Neuron (in vitro differentiated cells): ENCODE data around the gene SHC2.
A peak's percentile ranks its signal among the peaks of the same experiment; 100 is the strongest.
"Not testable (repeated sequence)": the region's sequence is repeated elsewhere in the genome, so short reads cannot be mapped to it uniquely, and the experiment has no call there.

Experiments used
- H2AFZ ChIP-seq: one replicate; pipeline ENCODE4 v1.6.1; 2013; ENCODE audit warnings: low read depth, mild to moderate bottlenecking, inconsistent platforms, low read length, moderate library complexity
- H3K27me3 ChIP-seq: one replicate; pipeline ENCODE4 v1.6.1; 2013; ENCODE audit warnings: low read length; ENCODE audit not compliant: insufficient read depth
- H3K36me3 ChIP-seq: one replicate; pipeline ENCODE4 v1.6.1; 2013; ENCODE audit warnings: low read length; ENCODE audit not compliant: insufficient read depth
- H3K4me1 ChIP-seq: one replicate; pipeline ENCODE4 v1.6.1; 2013; ENCODE audit warnings: low read length; ENCODE audit not compliant: insufficient read depth
- H3K4me3 ChIP-seq: 2 replicates; pipeline ENCODE4 v1.5.1; 2013; ENCODE audit warnings: mild to moderate bottlenecking, low read length, moderate library complexity
- H3K9me3 ChIP-seq: one replicate; pipeline ENCODE4 v1.6.1; 2013; ENCODE audit warnings: low read length

The SHC2 gene

DNA sequence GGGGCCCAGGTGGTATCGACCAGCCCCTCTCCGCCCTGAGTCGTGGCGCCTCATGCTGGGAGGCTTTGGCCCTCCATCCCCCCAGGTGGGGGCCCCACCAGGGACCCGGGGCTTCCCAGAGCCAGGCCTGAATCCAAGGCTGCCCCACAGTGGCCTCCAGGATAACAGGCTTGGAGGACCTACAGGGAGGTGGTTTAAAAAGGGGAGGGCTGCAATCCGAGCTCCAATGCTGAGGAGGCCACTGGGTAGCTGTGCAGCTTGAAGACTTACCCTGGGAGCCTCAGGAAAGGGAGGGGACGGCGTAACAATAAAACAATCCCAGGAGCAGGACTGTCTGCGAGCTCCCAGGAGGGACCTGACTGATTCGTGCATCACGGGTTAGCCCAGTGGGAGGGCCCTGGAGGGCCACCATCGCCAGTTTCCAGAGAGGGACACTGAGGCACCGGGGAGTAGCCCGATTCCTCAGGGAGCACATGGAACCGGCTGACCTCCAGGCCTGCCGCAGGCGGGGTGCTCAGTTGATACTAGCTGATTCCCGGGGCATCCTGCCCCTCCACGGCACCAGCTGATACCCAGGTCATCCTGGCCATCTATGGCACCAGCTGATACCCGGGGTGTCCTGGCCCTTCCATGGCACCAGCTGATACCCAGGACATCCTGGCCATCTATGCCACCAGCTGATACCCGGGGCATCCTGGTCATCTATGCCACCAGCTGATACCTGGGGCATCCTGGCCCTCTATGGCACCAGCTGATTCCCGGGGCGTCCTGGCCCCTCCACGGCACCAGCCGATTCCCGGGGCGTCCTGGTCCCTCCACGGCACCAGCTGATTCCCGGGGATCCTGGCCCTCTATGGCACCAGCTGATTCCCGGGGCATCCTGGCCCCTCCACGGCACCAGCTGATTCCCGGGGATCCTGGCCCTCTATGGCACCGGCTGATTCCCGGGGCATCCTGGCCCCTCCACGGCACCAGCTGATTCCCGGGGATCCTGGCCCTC, 48.2 kb downstream of the SHC2 start:
- H3K36me3 ChIP-seq, result no peaks in the 10 kb centered on the region
- no peak overlapping the region for H3K4me3 ChIP-seq
- H3K9me3 ChIP-seq, result peaks cover 4% of the 10 kb centered on the region
- H3K4me1 ChIP-seq, result peaks cover 20% of the 10 kb centered on the region
- H3K27me3 ChIP-seq, result peaks cover 4% of the 10 kb centered on the region
- no peak overlapping the region for H2AFZ ChIP-seq

DNA sequence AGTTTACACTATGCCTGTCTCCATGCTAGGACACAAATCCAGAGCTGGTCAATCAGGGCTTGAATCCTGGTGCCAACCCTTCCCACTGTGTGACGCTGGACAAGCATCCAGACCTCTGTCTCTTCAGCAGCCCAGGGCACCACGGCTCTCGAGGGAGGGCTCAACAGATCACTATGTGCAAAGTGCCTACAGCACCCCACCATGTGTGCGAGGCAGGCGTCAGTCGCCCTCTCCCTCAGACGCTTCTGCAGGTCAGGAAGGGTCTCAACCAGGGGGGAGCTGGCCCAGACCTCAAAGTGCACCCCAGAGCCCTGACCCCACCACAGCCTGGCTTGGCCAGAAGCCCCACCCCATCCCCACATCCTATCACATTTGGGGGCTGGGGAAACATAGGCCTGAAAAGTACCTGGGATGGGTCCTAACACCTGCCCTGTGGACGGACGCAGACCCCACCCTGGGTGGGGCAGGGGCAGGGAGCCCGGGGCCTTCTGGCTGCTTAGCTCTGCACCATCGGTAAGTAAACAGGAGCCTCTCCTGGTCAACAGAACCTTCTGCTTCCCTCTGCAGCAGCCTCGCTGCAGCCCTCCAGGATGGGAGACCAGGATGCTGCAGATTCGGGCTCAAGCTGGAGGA, 49.0 kb downstream of the SHC2 start:
- H3K4me3 ChIP-seq, result no peak overlapping the region
- peaks cover 3% of the 10 kb centered on the region for H3K36me3 ChIP-seq
- peaks cover 4% of the 10 kb centered on the region for H3K27me3 ChIP-seq
- H3K9me3 ChIP-seq, result peaks cover 4% of the 10 kb centered on the region
- peaks cover 12% of the 10 kb centered on the region for H3K4me1 ChIP-seq
- H2AFZ ChIP-seq, result no peak overlapping the region

- H3K4me1 ChIP-seq, result peaks cover 11% of the 10 kb centered on the region
- H2AFZ ChIP-seq, H3K4me3 ChIP-seq, H3K27me3 ChIP-seq, H3K36me3 ChIP-seq, H3K9me3 ChIP-seq: not testable (repeated sequence)
Measured at GRCh38 chr19:411121-411722, 49.6 kb downstream of the SHC2 start.

GRCh38 chr19:410243-410781, 50.5 kb downstream of the SHC2 start:
- H3K36me3 ChIP-seq, result peaks cover 3% of the 10 kb centered on the region
- no peak overlapping the region for H2AFZ ChIP-seq
- H3K9me3 ChIP-seq, result peaks cover 4% of the 10 kb centered on the region
- no peak overlapping the region for H3K4me3 ChIP-seq
- peaks cover 18% of the 10 kb centered on the region for H3K4me1 ChIP-seq
- H3K27me3 ChIP-seq, result peaks cover 4% of the 10 kb centered on the region

GRCh38 chr19:409516-410242, 51.2 kb downstream of the SHC2 start:
- peak overlapping the region; percentile 71 for H2AFZ ChIP-seq
- H3K27me3 ChIP-seq, result peaks cover 4% of the 10 kb centered on the region
- H3K4me1 ChIP-seq, result peaks cover 22% of the 10 kb centered on the region
- H3K4me3 ChIP-seq, result peak overlapping the region; percentile 62
- H3K9me3 ChIP-seq, result peaks cover 1% of the 10 kb centered on the region
- peaks cover 3% of the 10 kb centered on the region for H3K36me3 ChIP-seq

GRCh38 chr19:408902-409515, 51.8 kb downstream of the SHC2 start, which contains the start of gene C2CD4C:
Gene C2CD4C (minus strand): TSS chr19:409147. CDS start chr19:408361, 786 bp downstream.
- H2AFZ ChIP-seq, result peak within 1 kb of the TSS; percentile 71
- peaks cover 22% of the 10 kb centered on the region for H3K4me1 ChIP-seq
- H3K27me3 ChIP-seq, result peaks cover 4% of the 10 kb centered on the region
- peak within 1 kb of the TSS; percentile 62 for H3K4me3 ChIP-seq
- H3K9me3 ChIP-seq, result no peaks in the 10 kb centered on the region
- peaks cover 3% of the 10 kb centered on the region for H3K36me3 ChIP-seq

- Histone ChIP-seq H3K36me3 (peaks cover 3% of the 10 kb centered on the region), H2AFZ (peak overlapping the region; percentile 71), H3K9me3 (no peaks in the 10 kb centered on the region), H3K4me1 (peaks cover 22% of the 10 kb centered on the region), H3K4me3 (peak overlapping the region; percentile 62), H3K27me3 (peaks cover 4% of the 10 kb centered on the region)
Measured at GRCh38 chr19:408441-408901, 52.4 kb downstream of the SHC2 start.

GRCh38 chr19:407511-408440, 53.1 kb downstream of the SHC2 start:
- Histone ChIP-seq H3K4me3 (peak overlapping the region; percentile 62), H3K36me3 (peaks cover 3% of the 10 kb centered on the region), H3K27me3 (peaks cover 4% of the 10 kb centered on the region), H2AFZ (no peak overlapping the region), H3K4me1 (peaks cover 22% of the 10 kb centered on the region), H3K9me3 (no peaks in the 10 kb centered on the region)

DNA sequence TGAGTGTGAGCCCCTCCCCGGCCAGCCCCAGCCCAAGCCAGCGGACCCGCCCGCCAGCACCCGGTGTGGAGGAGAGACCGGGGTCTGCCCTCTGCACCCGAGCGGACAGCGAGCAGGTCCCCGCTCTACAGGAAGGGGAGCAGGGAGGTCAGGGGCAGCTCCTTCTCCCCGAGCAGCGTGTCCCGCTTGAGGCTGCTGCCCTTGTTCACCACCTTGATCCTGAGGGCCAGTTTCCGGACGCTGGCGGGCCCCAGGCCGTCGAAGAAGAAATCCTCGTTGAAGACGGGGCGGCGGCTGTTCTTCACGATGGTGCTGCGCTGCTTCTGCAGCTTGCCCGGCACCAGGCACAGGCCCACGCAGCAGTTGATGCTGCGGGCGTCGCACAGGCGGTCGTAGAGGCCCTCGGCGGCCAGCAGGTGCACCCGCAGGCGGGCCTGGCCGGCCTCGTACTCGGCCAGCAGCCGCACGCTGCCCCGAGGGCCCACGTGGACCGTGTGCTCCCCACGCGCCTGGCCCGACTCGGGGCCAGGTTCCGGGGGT, 53.8 kb downstream of the SHC2 start:
- Histone ChIP-seq H2AFZ (no peak overlapping the region), H3K36me3 (peaks cover 3% of the 10 kb centered on the region), H3K9me3 (no peaks in the 10 kb centered on the region), H3K4me3 (no peak overlapping the region), H3K27me3 (peaks cover 4% of the 10 kb centered on the region), H3K4me1 (peaks cover 22% of the 10 kb centered on the region)

DNA sequence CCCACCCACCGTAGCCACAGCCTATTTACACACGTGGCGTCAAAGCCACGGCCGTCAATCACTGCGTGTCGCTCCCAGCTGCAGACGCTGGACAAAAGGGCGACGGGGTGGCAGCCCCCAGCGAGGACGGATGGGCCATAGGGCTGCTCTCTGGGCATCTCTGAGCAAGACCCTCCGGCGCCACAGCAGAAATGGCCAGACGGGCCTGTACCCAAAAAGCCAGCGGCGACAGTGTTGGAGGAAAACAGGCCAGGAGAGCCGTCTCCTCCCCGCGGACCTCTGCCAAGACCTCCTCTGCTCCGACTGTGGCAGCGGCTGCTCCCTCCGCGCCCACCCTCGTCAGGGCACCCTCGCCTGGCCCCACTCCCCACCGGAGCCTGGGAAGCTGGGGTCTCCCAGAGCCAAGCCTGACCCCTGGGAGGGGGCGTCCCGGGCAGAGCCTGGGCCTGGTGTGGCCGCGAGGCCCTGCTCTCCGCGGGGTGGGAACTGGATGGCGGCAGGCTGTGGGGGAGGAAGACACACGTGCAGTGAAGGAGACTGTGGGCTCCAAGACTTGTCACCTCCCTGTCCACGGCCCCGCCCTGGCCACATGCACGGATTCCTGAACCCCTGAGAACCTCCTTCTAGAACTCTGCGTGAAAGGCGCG, 54.6 kb downstream of the SHC2 start:
- no peak overlapping the region for H2AFZ ChIP-seq
- no peaks in the 10 kb centered on the region for H3K9me3 ChIP-seq
- peaks cover 22% of the 10 kb centered on the region for H3K4me1 ChIP-seq
- H3K4me3 ChIP-seq, result no peak overlapping the region
- H3K27me3 ChIP-seq, result peaks cover 4% of the 10 kb centered on the region
- H3K36me3 ChIP-seq, result peaks cover 3% of the 10 kb centered on the region
